Measurements from ENCODE around the gene HOMER2. TPM values are rescaled to one million over a fixed set of nuclear protein-coding genes. Genes with fewer than 3 reads are reported as not detected.

Gene HOMER2
- total and polyA plus RNA-seq, 2 of the 13 experiments (the other 11 are each of a cell fraction or from before 2014, with no cell fraction given) = 12.9 to 14.1 TPM

GRCh38 chr15:82985688-82986441 is 33.3 kb upstream of the HOMER2 start, which contains the start of gene RAMAC (continued):
- TF ChIP-seq, protein P1, sequence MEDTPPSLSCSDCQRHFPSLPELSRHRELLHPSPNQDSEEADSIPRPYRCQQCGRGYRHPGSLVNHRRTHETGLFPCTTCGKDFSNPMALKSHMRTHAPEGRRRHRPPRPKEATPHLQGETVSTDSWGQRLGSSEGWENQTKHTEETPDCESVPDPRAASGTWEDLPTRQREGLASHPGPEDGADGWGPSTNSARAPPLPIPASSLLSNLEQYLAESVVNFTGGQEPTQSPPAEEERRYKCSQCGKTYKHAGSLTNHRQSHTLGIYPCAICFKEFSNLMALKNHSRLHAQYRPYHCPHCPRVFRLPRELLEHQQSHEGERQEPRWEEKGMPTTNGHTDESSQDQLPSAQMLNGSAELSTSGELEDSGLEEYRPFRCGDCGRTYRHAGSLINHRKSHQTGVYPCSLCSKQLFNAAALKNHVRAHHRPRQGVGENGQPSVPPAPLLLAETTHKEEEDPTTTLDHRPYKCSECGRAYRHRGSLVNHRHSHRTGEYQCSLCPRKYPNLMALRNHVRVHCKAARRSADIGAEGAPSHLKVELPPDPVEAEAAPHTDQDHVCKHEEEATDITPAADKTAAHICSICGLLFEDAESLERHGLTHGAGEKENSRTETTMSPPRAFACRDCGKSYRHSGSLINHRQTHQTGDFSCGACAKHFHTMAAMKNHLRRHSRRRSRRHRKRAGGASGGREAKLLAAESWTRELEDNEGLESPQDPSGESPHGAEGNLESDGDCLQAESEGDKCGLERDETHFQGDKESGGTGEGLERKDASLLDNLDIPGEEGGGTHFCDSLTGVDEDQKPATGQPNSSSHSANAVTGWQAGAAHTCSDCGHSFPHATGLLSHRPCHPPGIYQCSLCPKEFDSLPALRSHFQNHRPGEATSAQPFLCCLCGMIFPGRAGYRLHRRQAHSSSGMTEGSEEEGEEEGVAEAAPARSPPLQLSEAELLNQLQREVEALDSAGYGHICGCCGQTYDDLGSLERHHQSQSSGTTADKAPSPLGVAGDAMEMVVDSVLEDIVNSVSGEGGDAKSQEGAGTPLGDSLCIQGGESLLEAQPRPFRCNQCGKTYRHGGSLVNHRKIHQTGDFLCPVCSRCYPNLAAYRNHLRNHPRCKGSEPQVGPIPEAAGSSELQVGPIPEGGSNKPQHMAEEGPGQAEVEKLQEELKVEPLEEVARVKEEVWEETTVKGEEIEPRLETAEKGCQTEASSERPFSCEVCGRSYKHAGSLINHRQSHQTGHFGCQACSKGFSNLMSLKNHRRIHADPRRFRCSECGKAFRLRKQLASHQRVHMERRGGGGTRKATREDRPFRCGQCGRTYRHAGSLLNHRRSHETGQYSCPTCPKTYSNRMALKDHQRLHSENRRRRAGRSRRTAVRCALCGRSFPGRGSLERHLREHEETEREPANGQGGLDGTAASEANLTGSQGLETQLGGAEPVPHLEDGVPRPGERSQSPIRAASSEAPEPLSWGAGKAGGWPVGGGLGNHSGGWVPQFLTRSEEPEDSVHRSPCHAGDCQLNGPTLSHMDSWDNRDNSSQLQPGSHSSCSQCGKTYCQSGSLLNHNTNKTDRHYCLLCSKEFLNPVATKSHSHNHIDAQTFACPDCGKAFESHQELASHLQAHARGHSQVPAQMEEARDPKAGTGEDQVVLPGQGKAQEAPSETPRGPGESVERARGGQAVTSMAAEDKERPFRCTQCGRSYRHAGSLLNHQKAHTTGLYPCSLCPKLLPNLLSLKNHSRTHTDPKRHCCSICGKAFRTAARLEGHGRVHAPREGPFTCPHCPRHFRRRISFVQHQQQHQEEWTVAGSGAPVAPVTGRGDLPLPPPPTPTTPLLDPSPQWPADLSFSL (CRISPR knock-in tag; IDR thresholded peaks at IDR 0.05) = no peak
- TF ChIP-seq SRF (IDR thresholded peaks at IDR 0.05; ENCODE audit: low read depth, low read length) (no peak), NFE2L2 (IDR thresholded peaks at IDR 0.05; ENCODE audit: low read length) (no peak), ZNF543 (CRISPR knock-in tag; IDR thresholded peaks at IDR 0.05) (peak; percentile 84; the same call in 1 of the 2 replicates), PCBP2 (optimal IDR thresholded peaks at IDR 0.05; ENCODE audit: low read depth, low read length, poor library complexity, severe bottlenecking) (no peak), NFE2 (CRISPR knock-in tag; IDR thresholded peaks at IDR 0.05) (no peak), ZNF709 (CRISPR knock-in tag; IDR thresholded peaks at IDR 0.05) (peak; percentile 96), ZNF749 (CRISPR knock-in tag; IDR thresholded peaks at IDR 0.05; ENCODE audit: borderline replicate concordance) (peak; percentile 87), ZBTB7A (CRISPR knock-in tag; IDR thresholded peaks at IDR 0.05) (peak; percentile 91), ZNF350 (CRISPR knock-in tag; IDR thresholded peaks at IDR 0.05; ENCODE audit: borderline replicate concordance, low read depth) (peak; percentile 90), ZNF251 (CRISPR knock-in tag; IDR thresholded peaks at IDR 0.05) (no peak), KMT2B (CRISPR knock-in tag; IDR thresholded peaks at IDR 0.05) (peak; percentile 89), NR3C1 (CRISPR knock-in tag; IDR thresholded peaks at IDR 0.05) (no peak), ZNF549 (CRISPR knock-in tag; IDR thresholded peaks at IDR 0.05) (no peak), CSRNP1 (CRISPR knock-in tag; IDR thresholded peaks at IDR 0.05) (no peak), CCDC6 (CRISPR knock-in tag; IDR thresholded peaks at IDR 0.05) (peak; percentile 80; the same call in 1 of the 2 replicates), TRIM24 (CRISPR knock-in tag; IDR thresholded peaks at IDR 0.05) (no peak), ZFP90 (CRISPR knock-in tag; IDR thresholded peaks at IDR 0.05; ENCODE audit: borderline replicate concordance) (no peak; the same call in 1 of the 2 replicates), ZNF337 (CRISPR knock-in tag; IDR thresholded peaks at IDR 0.05; ENCODE audit: borderline replicate concordance, low read depth) (no peak), ATF3 (CRISPR knock-in tag; IDR thresholded peaks at IDR 0.05) (no peak), SMAD9 (CRISPR knock-in tag; IDR thresholded peaks at IDR 0.05) (peak; percentile 63; the same call in 1 of the 2 replicates), BHLHE40 (IDR thresholded peaks at IDR 0.05; ENCODE audit: low read length) (0 out of 2 replicates have a peak, but pooled peaks have one; percentile 34), HMG20A (CRISPR knock-in tag; IDR thresholded peaks at IDR 0.05; ENCODE audit: borderline replicate concordance) (no peak)
